Measurements from ENCODE around the gene TXLNG. TPM values are rescaled to one million over a fixed set of nuclear protein-coding genes. Genes with fewer than 3 reads are reported as not detected.
"Not testable (repeated sequence)": the region's sequence is repeated elsewhere in the genome, so short reads cannot be mapped to it uniquely, and the experiment has no call there.

TXLNG gene
- 10 to 100 TPM; 12.5 to 18.8 (median 16.4) TPM for polyA plus RNA-seq (ENCODE audit: insufficient read length in 4 of 4)

GRCh38 chrX:16786139-16786790 is at the start of gene TXLNG:
Gene TXLNG (plus strand): TSS chrX:16786466. CDS start chrX:16786488, 22 bp downstream.
- peak; percentile 74 to 92 (median 84) for DNase-seq (ENCODE audit: low read depth in 4 of 4, low spot score in 2 of 4)

- DNase-seq (ENCODE audit: low read depth in 4 of 4, low spot score in 2 of 4): no peak
Measured at GRCh38 chrX:16737024-16737423, 49.2 kb upstream of the TXLNG start.

- no peak for DNase-seq (ENCODE audit: low read depth in 4 of 4, low spot score in 2 of 4)
Measured at GRCh38 chrX:16739574-16739973, 46.7 kb upstream of the TXLNG start.

- no peak for DNase-seq (ENCODE audit: low read depth in 4 of 4, low spot score in 2 of 4)
Measured at GRCh38 chrX:16743604-16744325, 42.5 kb upstream of the TXLNG start.

GRCh38 chrX:16745102-16745501 is 41.2 kb upstream of the TXLNG start:
- DNase-seq (ENCODE audit: low read depth in 4 of 4, low spot score in 2 of 4): no peak

- no peak for DNase-seq (ENCODE audit: low read depth in 4 of 4, low spot score in 2 of 4)
Measured at GRCh38 chrX:16745659-16746058, 40.6 kb upstream of the TXLNG start.

- DNase-seq (ENCODE audit: low read depth in 4 of 4, low spot score in 2 of 4): no peak
Measured at GRCh38 chrX:16748425-16748824, 37.8 kb upstream of the TXLNG start.

GRCh38 chrX:16750136-16750535 is 36.1 kb upstream of the TXLNG start:
- DNase-seq (ENCODE audit: low read depth in 4 of 4, low spot score in 2 of 4): no peak

- DNase-seq (ENCODE audit: low read depth in 4 of 4, low spot score in 2 of 4): no peak
Measured at GRCh38 chrX:16754019-16754418, 32.2 kb upstream of the TXLNG start.

- no peak for DNase-seq (ENCODE audit: low read depth in 4 of 4, low spot score in 2 of 4)
Measured at GRCh38 chrX:16756724-16757123, 29.5 kb upstream of the TXLNG start.

- DNase-seq (ENCODE audit: low read depth in 4 of 4, low spot score in 2 of 4): not testable (repeated sequence)
Measured at GRCh38 chrX:16761500-16761899, 24.8 kb upstream of the TXLNG start.

GRCh38 chrX:16762579-16762978 is 23.7 kb upstream of the TXLNG start:
- no peak for DNase-seq (ENCODE audit: low read depth in 4 of 4, low spot score in 2 of 4)

GRCh38 chrX:16765594-16765993 is 20.7 kb upstream of the TXLNG start:
- DNase-seq (ENCODE audit: low read depth in 4 of 4, low spot score in 2 of 4): no peak

GRCh38 chrX:16770970-16771482 is 15.2 kb upstream of the TXLNG start:
- no peak for DNase-seq (ENCODE audit: low read depth in 4 of 4, low spot score in 2 of 4)

- DNase-seq (ENCODE audit: low read depth in 4 of 4, low spot score in 2 of 4): peak in 1 of 4 donors; percentile 47
Measured at GRCh38 chrX:16771483-16772398, 14.5 kb upstream of the TXLNG start.

- no peak for DNase-seq (ENCODE audit: low read depth in 4 of 4, low spot score in 2 of 4)
Measured at GRCh38 chrX:16772460-16772859, 13.8 kb upstream of the TXLNG start.

GRCh38 chrX:16774746-16775145 is 11.5 kb upstream of the TXLNG start:
- no peak for DNase-seq (ENCODE audit: low read depth in 4 of 4, low spot score in 2 of 4)

- DNase-seq (ENCODE audit: low read depth in 4 of 4, low spot score in 2 of 4): no peak
Measured at GRCh38 chrX:16778545-16778944, 7.7 kb upstream of the TXLNG start.

- DNase-seq (ENCODE audit: low read depth in 4 of 4, low spot score in 2 of 4): no peak
Measured at GRCh38 chrX:16778993-16779392, 7.3 kb upstream of the TXLNG start.

- DNase-seq (ENCODE audit: low read depth in 4 of 4, low spot score in 2 of 4): not testable (repeated sequence)
Measured at GRCh38 chrX:16779815-16780214, 6.5 kb upstream of the TXLNG start.

GRCh38 chrX:16783452-16783851 is 2.8 kb upstream of the TXLNG start:
- DNase-seq (ENCODE audit: low read depth in 4 of 4, low spot score in 2 of 4): no peak
